Glutamatergic neuron (in vitro differentiated cells): ENCODE data around the gene TINAGL1. TPM values are rescaled to one million over a fixed set of nuclear protein-coding genes. Genes with fewer than 3 reads are reported as not detected.

Source experiments
- DNase-seq: peaks from one replicate; pipeline ENCODE4 v3.0.0; 2022
- H3K27ac Mint-ChIP-seq: one replicate; pipeline ENCODE4 v1.8.0; 2020; ENCODE audit warnings: mild to moderate bottlenecking, mixed read lengths, inconsistent platforms; ENCODE audit not compliant: unreplicated experiment
- H3K27me3 Mint-ChIP-seq: one replicate; pipeline ENCODE4 v1.8.0; 2020; ENCODE audit warnings: mild to moderate bottlenecking, moderate library complexity, mixed read lengths, inconsistent platforms; ENCODE audit not compliant: unreplicated experiment
- H3K36me3 Mint-ChIP-seq: one replicate; pipeline ENCODE4 v1.8.0; 2020; ENCODE audit warnings: mild to moderate bottlenecking, mixed read lengths, inconsistent platforms; ENCODE audit not compliant: unreplicated experiment
- H3K4me1 Mint-ChIP-seq: one replicate; pipeline ENCODE4 v1.8.0; 2020; ENCODE audit warnings: mild to moderate bottlenecking, low read depth, mixed read lengths, inconsistent platforms; ENCODE audit not compliant: unreplicated experiment
- H3K4me3 Mint-ChIP-seq: one replicate; pipeline ENCODE4 v1.8.0; 2020; ENCODE audit warnings: mild to moderate bottlenecking, mixed read lengths, inconsistent platforms; ENCODE audit not compliant: unreplicated experiment
- H3K9me3 Mint-ChIP-seq: one replicate; pipeline ENCODE4 v1.8.0; 2020; ENCODE audit warnings: mild to moderate bottlenecking, moderate library complexity, mixed read lengths, inconsistent platforms; ENCODE audit not compliant: unreplicated experiment
- total RNA-seq: library from RNA; stranded (reverse); fragmentation: NEBNext Ultra II Directional; extraction: Animal tissue kit (Norgen Biotek cat#: 25700); gene quantifications from one replicate; pipeline ENCODE4 v1.2.1, GENCODE V29; 2021; ENCODE audit not compliant: unreplicated experiment
- TF ChIP-seq, protein P1 (sequence below): fragments of 200-600 bp; sonication (generic); IDR thresholded peaks from one replicate; pipeline ENCODE4 v1.5.0; 2021; ENCODE audit not compliant: partially characterized antibody, unreplicated experiment

The TINAGL1 gene
- total RNA-seq, 1 donor from 2014 or later = not detected

DNA sequence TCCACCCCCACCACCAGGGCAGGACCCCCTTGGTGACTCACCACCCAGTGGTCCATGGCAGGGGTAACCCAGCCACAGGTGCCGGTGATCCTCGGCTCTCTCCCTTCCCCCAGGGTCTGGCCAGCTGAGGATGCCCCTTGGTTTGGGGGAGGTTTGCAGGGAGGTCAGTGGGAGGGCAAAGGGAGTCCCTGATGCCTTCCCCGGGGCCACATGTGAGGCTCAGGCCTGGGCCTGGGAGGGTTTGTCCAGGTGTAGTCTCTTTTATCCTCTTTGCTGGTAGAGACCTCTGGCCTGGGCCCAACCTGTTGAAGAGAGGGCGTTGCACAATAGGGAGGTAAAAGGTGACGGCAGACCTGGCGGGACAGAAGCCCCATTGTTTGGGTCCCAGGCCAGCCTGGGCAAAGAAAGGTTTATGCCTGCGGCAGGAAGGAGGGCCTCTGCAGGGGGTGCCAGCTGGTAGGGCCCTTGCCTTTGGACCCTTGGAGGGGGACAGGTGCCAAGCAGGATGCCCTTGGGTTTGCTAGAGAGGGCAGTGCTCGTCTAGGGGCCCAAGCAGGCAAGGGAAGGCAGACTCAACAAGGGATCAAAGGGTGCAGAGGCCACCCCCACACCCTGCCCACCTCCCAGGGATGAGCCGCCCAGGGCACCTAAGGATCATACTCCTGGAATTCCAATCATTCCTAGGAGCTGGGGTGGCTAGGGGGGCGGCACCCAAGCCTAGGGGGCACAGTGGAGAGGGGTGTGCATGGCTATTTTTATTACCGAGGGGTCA, 760 bp upstream of the TINAGL1 start:
- DNase-seq = no peak
- peaks cover 2% of the 10 kb centered on the region for H3K27me3 Mint-ChIP-seq
- H3K9me3 Mint-ChIP-seq = peaks cover 3% of the 10 kb centered on the region
- TF ChIP-seq, protein P1, sequence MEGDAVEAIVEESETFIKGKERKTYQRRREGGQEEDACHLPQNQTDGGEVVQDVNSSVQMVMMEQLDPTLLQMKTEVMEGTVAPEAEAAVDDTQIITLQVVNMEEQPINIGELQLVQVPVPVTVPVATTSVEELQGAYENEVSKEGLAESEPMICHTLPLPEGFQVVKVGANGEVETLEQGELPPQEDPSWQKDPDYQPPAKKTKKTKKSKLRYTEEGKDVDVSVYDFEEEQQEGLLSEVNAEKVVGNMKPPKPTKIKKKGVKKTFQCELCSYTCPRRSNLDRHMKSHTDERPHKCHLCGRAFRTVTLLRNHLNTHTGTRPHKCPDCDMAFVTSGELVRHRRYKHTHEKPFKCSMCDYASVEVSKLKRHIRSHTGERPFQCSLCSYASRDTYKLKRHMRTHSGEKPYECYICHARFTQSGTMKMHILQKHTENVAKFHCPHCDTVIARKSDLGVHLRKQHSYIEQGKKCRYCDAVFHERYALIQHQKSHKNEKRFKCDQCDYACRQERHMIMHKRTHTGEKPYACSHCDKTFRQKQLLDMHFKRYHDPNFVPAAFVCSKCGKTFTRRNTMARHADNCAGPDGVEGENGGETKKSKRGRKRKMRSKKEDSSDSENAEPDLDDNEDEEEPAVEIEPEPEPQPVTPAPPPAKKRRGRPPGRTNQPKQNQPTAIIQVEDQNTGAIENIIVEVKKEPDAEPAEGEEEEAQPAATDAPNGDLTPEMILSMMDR = no peak
- no peak overlapping the region for H3K27ac Mint-ChIP-seq
- H3K4me3 Mint-ChIP-seq = no peak overlapping the region
- no peaks in the 10 kb centered on the region for H3K36me3 Mint-ChIP-seq
- H3K4me1 Mint-ChIP-seq = peaks cover 12% of the 10 kb centered on the region

DNA sequence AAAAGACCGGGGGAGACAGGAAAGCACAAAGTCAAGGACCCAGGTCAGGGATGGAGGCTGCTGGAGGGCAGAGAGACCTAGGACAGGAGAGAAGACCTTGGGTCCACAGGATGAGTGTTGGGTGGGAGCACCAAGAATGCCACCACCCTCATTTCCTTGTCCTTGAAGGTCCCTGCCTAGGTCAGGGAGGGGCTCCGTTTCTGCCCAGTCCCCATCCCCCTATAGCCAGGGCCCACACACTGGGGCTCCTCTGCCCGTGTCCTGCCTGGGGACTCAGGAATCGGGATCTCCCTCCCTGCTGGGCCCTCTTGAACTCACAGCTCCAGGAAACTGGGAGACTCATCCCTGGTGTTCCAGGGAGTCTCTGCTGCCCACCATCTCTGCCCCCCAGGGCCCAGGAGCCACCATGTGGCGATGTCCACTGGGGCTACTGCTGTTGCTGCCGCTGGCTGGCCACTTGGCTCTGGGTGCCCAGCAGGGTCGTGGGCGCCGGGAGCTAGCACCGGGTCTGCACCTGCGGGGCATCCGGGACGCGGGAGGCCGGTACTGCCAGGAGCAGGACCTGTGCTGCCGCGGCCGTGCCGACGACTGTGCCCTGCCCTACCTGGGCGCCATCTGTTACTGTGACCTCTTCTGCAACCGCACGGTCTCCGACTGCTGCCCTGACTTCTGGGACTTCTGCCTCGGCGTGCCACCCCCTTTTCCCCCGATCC, 584 bp downstream of the TINAGL1 start:
- H3K9me3 Mint-ChIP-seq = peaks cover 3% of the 10 kb centered on the region
- H3K27ac Mint-ChIP-seq = no peak overlapping the region

DNA sequence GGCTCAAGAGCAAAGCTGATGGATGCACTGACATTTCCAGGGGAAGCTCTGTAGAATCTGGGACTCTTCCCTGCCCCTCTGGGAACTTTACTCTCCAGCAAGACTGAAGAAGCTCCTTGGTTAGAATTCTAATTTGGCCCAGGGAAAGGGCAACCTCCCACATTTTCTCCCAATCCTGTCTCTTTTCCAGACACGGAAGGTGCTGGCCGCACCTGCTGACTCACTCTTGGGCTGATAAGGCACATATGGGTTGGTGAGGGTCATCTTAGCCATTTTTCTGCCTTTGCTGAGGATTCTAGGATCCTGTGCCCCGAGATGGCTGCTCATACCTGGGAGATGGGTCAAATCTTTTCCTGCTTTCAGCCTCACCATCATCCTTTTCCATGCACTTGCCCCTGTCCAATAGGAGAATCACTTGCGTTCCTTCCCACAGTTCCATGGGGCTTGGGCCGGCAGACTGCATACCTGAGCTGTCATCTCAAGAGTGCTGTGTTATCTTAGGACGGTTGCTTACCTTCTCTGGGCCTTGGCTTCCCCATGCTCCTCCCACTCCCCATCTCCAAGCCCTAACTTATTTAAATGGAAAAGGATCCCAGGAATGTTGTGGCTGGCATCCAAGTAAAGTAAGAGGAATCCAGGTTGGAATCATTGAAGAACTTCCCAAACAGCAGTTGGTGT, 1.3 kb downstream of the TINAGL1 start:
- peaks cover 12% of the 10 kb centered on the region for H3K4me1 Mint-ChIP-seq
- no peaks in the 10 kb centered on the region for H3K36me3 Mint-ChIP-seq
- DNase-seq = no peak
- no peak overlapping the region for H3K4me3 Mint-ChIP-seq
- TF ChIP-seq, protein P1 = no peak
- no peak overlapping the region for H3K27ac Mint-ChIP-seq
- peaks cover 3% of the 10 kb centered on the region for H3K9me3 Mint-ChIP-seq
- H3K27me3 Mint-ChIP-seq = peaks cover 8% of the 10 kb centered on the region

More for the DNA sequence above, 584 bp downstream of the TINAGL1 start:
- DNase-seq = no peak
- Mint-ChIP-seq H3K4me3 (no peak overlapping the region), H3K4me1 (peaks cover 12% of the 10 kb centered on the region), H3K36me3 (no peaks in the 10 kb centered on the region), H3K27me3 (peaks cover 2% of the 10 kb centered on the region)
- TF ChIP-seq, protein P1 = no peak

DNA sequence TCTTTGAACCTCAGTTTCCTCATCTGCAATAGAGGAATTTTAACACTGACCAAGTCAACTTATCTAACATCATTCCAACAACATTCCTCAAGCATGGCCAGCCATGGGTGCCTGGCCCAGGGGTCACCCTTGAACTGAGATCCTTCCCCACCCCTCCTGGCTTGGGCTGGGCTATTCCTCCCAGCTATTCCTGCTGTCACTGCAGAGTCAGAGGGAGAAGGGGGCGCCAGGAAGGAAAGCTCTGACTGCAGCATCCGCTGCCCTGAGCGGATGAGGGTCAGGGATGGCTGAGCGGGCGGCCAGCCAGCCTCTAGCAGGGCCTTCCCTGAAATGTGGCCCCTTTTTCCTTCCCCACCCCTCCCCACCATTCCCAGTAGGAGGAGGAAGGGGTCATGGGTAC, 3.1 kb downstream of the TINAGL1 start:
- Mint-ChIP-seq H3K4me1 (peaks cover 7% of the 10 kb centered on the region), H3K27ac (no peak overlapping the region), H3K4me3 (no peak overlapping the region), H3K27me3 (peaks cover 11% of the 10 kb centered on the region), H3K9me3 (peaks cover 5% of the 10 kb centered on the region), H3K36me3 (no peaks in the 10 kb centered on the region)
- TF ChIP-seq, protein P1 = no peak
- DNase-seq = no peak

DNA sequence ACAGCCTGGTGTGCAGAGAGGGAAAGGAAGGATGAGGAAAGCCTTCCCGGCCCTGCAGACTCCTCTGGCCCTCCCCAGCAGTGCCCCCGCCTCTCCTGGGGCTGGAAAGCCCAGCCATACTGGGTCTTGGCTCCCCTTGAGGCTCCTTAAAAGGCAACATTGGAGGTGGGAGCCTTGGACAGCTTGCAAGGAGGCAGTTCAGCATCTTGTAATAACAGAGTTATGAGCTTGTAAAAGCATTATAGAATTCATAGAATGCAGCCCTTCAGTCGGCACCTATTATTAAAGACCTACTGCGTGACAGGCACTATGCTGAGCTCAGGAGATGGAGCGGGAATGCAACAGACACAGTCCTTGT, 4.2 kb downstream of the TINAGL1 start:
- Mint-ChIP-seq H3K9me3 (peaks cover 3% of the 10 kb centered on the region), H3K4me3 (no peak overlapping the region), H3K36me3 (no peaks in the 10 kb centered on the region), H3K27me3 (peaks cover 11% of the 10 kb centered on the region), H3K27ac (no peak overlapping the region), H3K4me1 (peaks cover 7% of the 10 kb centered on the region)
- TF ChIP-seq, protein P1 = no peak
- DNase-seq = no peak
